CD14-positive monocyte (primary cell): Measurements from ENCODE around the gene TRAPPC11. TPM values are rescaled to one million over a fixed set of nuclear protein-coding genes. Genes with fewer than 3 reads are reported as not detected.
A peak's percentile ranks its signal among the peaks of the same experiment; 100 is the strongest.

Experiments used
- DNase-seq, 3 donors: peaks; one replicate each; pipeline ENCODE4 v3.0.0-alpha.2; 2011 to 2022
- H2AFZ ChIP-seq: 2 replicates; pipeline ENCODE4 v1.6.0; 2012; ENCODE audit warnings: mild to moderate bottlenecking, low read depth, low read length, inconsistent platforms; ENCODE audit not compliant: insufficient read depth, poor library complexity, severe bottlenecking
- H3K27ac ChIP-seq, 2 donors: 1 replicate in 1 of 2; 2 replicates in 1 of 2; pipeline ENCODE4 v1.5.1; 2012 to 2013; ENCODE audit warnings: low read length in 2 of 2, control low read depth in 1 of 2, inconsistent platforms in 1 of 2, low read depth in 1 of 2, mild to moderate bottlenecking in 1 of 2
- H3K27me3 ChIP-seq, 2 donors: one replicate each; pipeline versions ENCODE4 v1.6.0 to v1.6.1; 2011 to 2013; ENCODE audit warnings: low read length in 2 of 2; ENCODE audit not compliant: control insufficient read depth in 2 of 2, insufficient read depth in 2 of 2
- H3K36me3 ChIP-seq, 2 donors: replicated peaks in 1 of 2; 1 replicate in 1 of 2; 2 replicates in 1 of 2; pipeline versions ENCODE4 v1.5.1 to v1.6.1; 2012 to 2013; ENCODE audit warnings: low read length in 2 of 2, control low read depth in 1 of 2, inconsistent platforms in 1 of 2, mild to moderate bottlenecking in 1 of 2; ENCODE audit not compliant: insufficient read depth in 2 of 2, control insufficient read depth in 1 of 2
- H3K4me1 ChIP-seq, 2 donors: 1 replicate in 1 of 2; 2 replicates in 1 of 2; pipeline versions ENCODE4 v1.5.1 to v1.6.1; 2012 to 2013; ENCODE audit warnings: low read length in 2 of 2, control low read depth in 1 of 2, inconsistent platforms in 1 of 2, mild to moderate bottlenecking in 1 of 2, moderate library complexity in 1 of 2; ENCODE audit not compliant: insufficient read depth in 2 of 2, control insufficient read depth in 1 of 2
- H3K4me2 ChIP-seq: replicated peaks from 2 replicates; pipeline ENCODE3; 2012; ENCODE audit warnings: low read length, moderate library complexity, mild to moderate bottlenecking; ENCODE audit not compliant: poor library complexity, severe bottlenecking; ENCODE audit errors: extremely low read depth
- H3K4me3 ChIP-seq, 3 experiments: fragments of 200-600 bp in 1 of 3; sonication (generic) in 1 of 3; replicated peaks in 1 of 3; 1 replicate in 2 of 3; 2 replicates in 1 of 3; pipeline ENCODE4 v1.5.1; 2011 to 2013; ENCODE audit warnings: low read length in 3 of 3, mild to moderate bottlenecking in 3 of 3, control low read depth in 2 of 3, low read depth in 2 of 3, inconsistent platforms in 1 of 3, moderate library complexity in 1 of 3
- H3K79me2 ChIP-seq: 2 replicates; pipeline ENCODE4 v1.6.0; 2012; ENCODE audit warnings: mild to moderate bottlenecking, control low read depth, inconsistent platforms, low read length, moderate library complexity; ENCODE audit not compliant: insufficient read depth
- H3K9ac ChIP-seq: 2 replicates; pipeline ENCODE4 v1.6.0; 2017; ENCODE audit warnings: low read length, mild to moderate bottlenecking; ENCODE audit not compliant: insufficient read depth, poor library complexity, severe bottlenecking
- H3K9me3 ChIP-seq, 2 donors: replicated peaks in 1 of 2; 1 replicate in 1 of 2; 2 replicates in 1 of 2; pipeline versions ENCODE4 v1.5.1 to v1.6.1; 2012 to 2013; ENCODE audit warnings: low read length in 2 of 2, control low read depth in 1 of 2; ENCODE audit not compliant: control insufficient read depth in 1 of 2, insufficient read depth in 1 of 2
- H4K20me1 ChIP-seq: 2 replicates; pipeline ENCODE4 v1.6.0; 2012; ENCODE audit warnings: mild to moderate bottlenecking, low read length, control low read depth, moderate library complexity; ENCODE audit not compliant: insufficient read depth
- H3K27ac Mint-ChIP-seq, 7 donors: one replicate each; pipeline ENCODE4 v1.8.0; 2020; ENCODE audit warnings: mild to moderate bottlenecking in 7 of 7, mixed read lengths in 7 of 7, moderate library complexity in 6 of 7, inconsistent platforms in 2 of 7
- H3K27me3 Mint-ChIP-seq, 3 donors: one replicate each; pipeline ENCODE4 v1.8.0; 2021 to 2022; ENCODE audit warnings: low read depth in 3 of 3, mild to moderate bottlenecking in 3 of 3, mixed read lengths in 3 of 3, moderate library complexity in 3 of 3, inconsistent platforms in 1 of 3
- H3K36me3 Mint-ChIP-seq, 2 donors: one replicate each; pipeline ENCODE4 v1.8.0; 2020; ENCODE audit warnings: mixed read lengths in 2 of 2, inconsistent platforms in 1 of 2, mild to moderate bottlenecking in 1 of 2
- H3K4me1 Mint-ChIP-seq: one replicate; pipeline ENCODE4 v1.8.0; 2020; ENCODE audit warnings: mild to moderate bottlenecking, mixed read lengths
- H3K4me3 Mint-ChIP-seq, 2 donors: one replicate each; pipeline ENCODE4 v1.8.0; 2020; ENCODE audit warnings: mild to moderate bottlenecking in 2 of 2, mixed read lengths in 2 of 2, moderate library complexity in 1 of 2
- H3K9me3 Mint-ChIP-seq, 7 donors: one replicate each; pipeline ENCODE4 v1.8.0; 2020 to 2022; ENCODE audit warnings: mixed read lengths in 7 of 7, mild to moderate bottlenecking in 6 of 7, moderate library complexity in 6 of 7, inconsistent platforms in 2 of 7
- WGBS: methylation state at CpG from one replicate; pipeline ENCODE4 v1.1.5; 2013; ENCODE audit warnings: missing lambda C conversion rate; ENCODE audit not compliant: insufficient coverage; 5-methylcytosine and 5-hydroxymethylcytosine counted together
- intact Hi-C, 2 donors: fragments of 100-400 bp; cut with micrococcal nuclease; formaldehyde crosslinking; loops; one replicate each; pipeline versions ENCODE4 v1.15.0 to v1.15.1; 2023
- polyA plus RNA-seq, 3 donors: library from polyadenylated mRNA; depleted of rRNA in 1 of 3; unstranded in 2 of 3; stranded (reverse) in 1 of 3; fragments of 300-500 nt in 2 of 3; fragments of >200 nt in 1 of 3; fragmentation: Illumina TruSeq in 2 of 3; gene quantifications; 1 replicate in 2 of 3; 2 replicates in 1 of 3; pipeline ENCODE4 v1.2.3, GENCODE V29; 2012 to 2021
- TF ChIP-seq, protein P1 (sequence below): fragments of 200-600 bp; IDR thresholded peaks from one replicate; pipeline ENCODE4 v1.8.0; 2022; ENCODE audit warnings: antibody characterized with exemption, mild to moderate bottlenecking

Gene TRAPPC11
- polyA plus RNA-seq, 3 donors, result 18.4 to 30.7 (median 29.7) TPM

DNA sequence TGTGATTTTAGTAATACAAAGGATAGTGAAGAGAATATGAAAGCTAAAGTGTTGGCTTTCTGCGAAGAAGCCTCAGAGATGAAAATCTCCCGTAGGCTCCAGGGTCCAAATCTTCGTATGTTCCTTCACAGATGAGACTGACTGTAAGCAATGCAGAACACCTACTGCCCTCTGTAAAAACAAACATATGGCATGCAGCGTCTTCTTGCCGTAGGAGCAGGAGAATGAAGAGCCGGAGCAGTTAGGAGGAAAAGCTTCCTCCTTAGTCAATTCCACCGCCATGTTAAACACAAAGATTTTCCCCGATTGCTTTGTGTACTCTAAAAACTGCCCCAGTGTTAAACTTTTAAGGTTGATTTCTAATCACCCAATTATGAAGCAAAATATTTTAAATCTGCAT is 22.6 kb upstream of the TRAPPC11 start:
- Mint-ChIP-seq H3K9me3 (no peaks in the 10 kb centered on the region), H3K36me3 (peaks cover 4 to 11% of the 10 kb centered on the region in 2 donors), H3K27me3 (peaks cover 0 to 2% (median 0%) of the 10 kb centered on the region in 3 donors), H3K27ac (peak overlapping the region in 1 of 7 donors; percentile 16), H3K4me1 (no peaks in the 10 kb centered on the region), H3K4me3 (no peak overlapping the region)
- Histone ChIP-seq H3K4me3 (no peak overlapping the region), H3K9me3 (no peaks in the 10 kb centered on the region), H3K36me3 (no peaks in the 10 kb centered on the region), H3K27me3 (no peaks in the 10 kb centered on the region), H3K27ac (no peak overlapping the region), H2AFZ (no peak overlapping the region), H3K4me1 (no peaks in the 10 kb centered on the region), H3K4me2 (no peak overlapping the region), H4K20me1 (no peaks in the 10 kb centered on the region), H3K79me2 (no peaks in the 10 kb centered on the region), H3K9ac (no peak overlapping the region)
- intact Hi-C loops, result no loop called here
- DNase-seq, result no peak
- TF ChIP-seq, protein P1, sequence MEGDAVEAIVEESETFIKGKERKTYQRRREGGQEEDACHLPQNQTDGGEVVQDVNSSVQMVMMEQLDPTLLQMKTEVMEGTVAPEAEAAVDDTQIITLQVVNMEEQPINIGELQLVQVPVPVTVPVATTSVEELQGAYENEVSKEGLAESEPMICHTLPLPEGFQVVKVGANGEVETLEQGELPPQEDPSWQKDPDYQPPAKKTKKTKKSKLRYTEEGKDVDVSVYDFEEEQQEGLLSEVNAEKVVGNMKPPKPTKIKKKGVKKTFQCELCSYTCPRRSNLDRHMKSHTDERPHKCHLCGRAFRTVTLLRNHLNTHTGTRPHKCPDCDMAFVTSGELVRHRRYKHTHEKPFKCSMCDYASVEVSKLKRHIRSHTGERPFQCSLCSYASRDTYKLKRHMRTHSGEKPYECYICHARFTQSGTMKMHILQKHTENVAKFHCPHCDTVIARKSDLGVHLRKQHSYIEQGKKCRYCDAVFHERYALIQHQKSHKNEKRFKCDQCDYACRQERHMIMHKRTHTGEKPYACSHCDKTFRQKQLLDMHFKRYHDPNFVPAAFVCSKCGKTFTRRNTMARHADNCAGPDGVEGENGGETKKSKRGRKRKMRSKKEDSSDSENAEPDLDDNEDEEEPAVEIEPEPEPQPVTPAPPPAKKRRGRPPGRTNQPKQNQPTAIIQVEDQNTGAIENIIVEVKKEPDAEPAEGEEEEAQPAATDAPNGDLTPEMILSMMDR, result no peak
- WGBS, result 96% methylated on average over 4 of the region's 8 CpGs

DNA sequence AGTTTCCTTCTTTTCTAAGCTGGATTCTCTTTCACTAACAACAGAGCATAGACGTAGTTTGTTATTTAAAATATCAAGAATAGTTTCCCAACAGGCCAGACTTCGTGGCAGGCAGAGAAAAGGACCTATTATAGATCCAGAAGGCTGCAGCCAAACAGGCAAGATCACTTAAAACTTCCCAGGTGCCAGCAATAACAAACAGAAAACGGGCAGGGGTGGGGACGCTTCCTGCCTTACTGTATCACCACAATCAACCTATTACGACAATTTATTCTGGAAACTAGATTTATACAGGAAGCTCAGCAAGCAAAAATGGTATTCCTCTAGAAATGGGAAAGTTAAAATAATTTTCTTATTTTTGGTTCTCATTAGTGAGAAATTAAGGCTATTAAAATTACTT is 22.2 kb upstream of the TRAPPC11 start:
- H3K36me3 Mint-ChIP-seq, result peaks cover 4 to 11% of the 10 kb centered on the region in 2 donors
- Histone ChIP-seq H2AFZ (no peak overlapping the region), H3K4me2 (no peak overlapping the region), H3K36me3 (no peaks in the 10 kb centered on the region), H3K4me1 (no peaks in the 10 kb centered on the region), H3K79me2 (no peaks in the 10 kb centered on the region), H3K27ac (no peak overlapping the region), H3K4me3 (no peak overlapping the region), H3K9me3 (no peaks in the 10 kb centered on the region), H3K27me3 (no peaks in the 10 kb centered on the region), H4K20me1 (no peaks in the 10 kb centered on the region), H3K9ac (no peak overlapping the region)
- peaks cover 0 to 2% (median 0%) of the 10 kb centered on the region in 3 donors for H3K27me3 Mint-ChIP-seq
- intact Hi-C loops, result no loop called here
- no peak for DNase-seq
- no peak overlapping the region for H3K4me3 Mint-ChIP-seq
- TF ChIP-seq, protein P1, result no peak
- 83% methylated on average over 1 of the region's 5 CpGs for WGBS
- H3K27ac Mint-ChIP-seq, result peak overlapping the region in 1 of 7 donors; percentile 55
- H3K4me1 Mint-ChIP-seq, result no peaks in the 10 kb centered on the region
- H3K9me3 Mint-ChIP-seq, result no peaks in the 10 kb centered on the region
